HepG2 (cell line): ENCODE measurements around the gene DEGS1. TPM values are rescaled to one million over a fixed set of nuclear protein-coding genes. Genes with fewer than 3 reads are reported as not detected.

Source experiments
- ADNP ChIP-seq: sonication (generic); formaldehyde crosslinking; IDR thresholded peaks from 2 replicates; pipeline ENCODE4 v1.4.0; 2020; ENCODE audit warnings: missing genetic modification reagents
- ARNT ChIP-seq: fragments of 450-650 bp; IDR thresholded peaks from 2 replicates; pipeline ENCODE4 v1.6.1; 2017
- CHD4 ChIP-seq: fragments of 200-600 bp; sonication (generic); IDR thresholded peaks from 2 replicates; pipeline ENCODE4 v1.7.0; 2017; ENCODE audit warnings: mild to moderate bottlenecking, low read length, borderline replicate concordance
- GPN1 ChIP-seq: sonication (generic); formaldehyde crosslinking; IDR thresholded peaks from 2 replicates; pipeline ENCODE4 v1.5.1; 2020; ENCODE audit warnings: missing genetic modification reagents, borderline replicate concordance
- HMGXB3 ChIP-seq: sonication (generic); formaldehyde crosslinking; IDR thresholded peaks from 2 replicates; pipeline ENCODE4 v1.4.0; 2020; ENCODE audit warnings: missing genetic modification reagents, borderline replicate concordance
- HNRNPH1 ChIP-seq: fragments of 200-400 bp; formaldehyde crosslinking; optimal IDR thresholded peaks from 2 replicates; pipeline ENCODE3; 2017; ENCODE audit warnings: mild to moderate bottlenecking, low read depth, low read length
- PHF5A ChIP-seq: IDR thresholded peaks from one replicate; pipeline ENCODE4 v1.6.1; 2018; ENCODE audit warnings: low read depth, missing genetic modification reagents; ENCODE audit not compliant: unreplicated experiment
- POGK ChIP-seq: sonication (generic); formaldehyde crosslinking; conservative IDR thresholded peaks from 2 replicates; pipeline ENCODE4 v1.8.0; 2022; ENCODE audit warnings: mild to moderate bottlenecking, moderate library complexity, missing genetic modification reagents
- PRPF4 ChIP-seq: fragments of 200-400 bp; formaldehyde crosslinking; IDR thresholded peaks from 2 replicates; pipeline ENCODE4 v1.6.1; 2016; ENCODE audit warnings: low read length, low read depth; ENCODE audit not compliant: poor library complexity, severe bottlenecking
- ZIK1 ChIP-seq: sonication (generic); formaldehyde crosslinking; IDR thresholded peaks from 2 replicates; pipeline ENCODE4 v1.5.0; 2020; ENCODE audit warnings: mild to moderate bottlenecking, low read depth, missing genetic modification reagents, borderline replicate concordance
- ZNF138 ChIP-seq: sonication (generic); formaldehyde crosslinking; IDR thresholded peaks from 2 replicates; pipeline ENCODE4 v1.5.0; 2020; ENCODE audit warnings: mild to moderate bottlenecking, low read depth, missing genetic modification reagents
- ZNF275 ChIP-seq: sonication (generic); formaldehyde crosslinking; IDR thresholded peaks from 2 replicates; pipeline ENCODE4 v1.8.0; 2022; ENCODE audit warnings: missing genetic modification reagents, mild to moderate bottlenecking, inconsistent platforms, borderline replicate concordance
- ZNF30 ChIP-seq: sonication (generic); formaldehyde crosslinking; IDR thresholded peaks from 2 replicates; pipeline ENCODE4 v1.5.0; 2020; ENCODE audit warnings: mild to moderate bottlenecking, missing genetic modification reagents
- ZNF343 ChIP-seq: sonication (generic); formaldehyde crosslinking; IDR thresholded peaks from 2 replicates; pipeline ENCODE4 v1.4.0; 2020; ENCODE audit warnings: mild to moderate bottlenecking, missing genetic modification reagents
- ZNF543 ChIP-seq: sonication (generic); formaldehyde crosslinking; IDR thresholded peaks from 2 replicates; pipeline ENCODE4 v1.4.0; 2020; ENCODE audit warnings: mild to moderate bottlenecking, missing genetic modification reagents
- ZNF570 ChIP-seq: sonication (generic); formaldehyde crosslinking; IDR thresholded peaks from 2 replicates; pipeline ENCODE4 v1.4.0; 2020; ENCODE audit warnings: mild to moderate bottlenecking, missing genetic modification reagents, borderline replicate concordance
- ZNF709 ChIP-seq: sonication (generic); formaldehyde crosslinking; IDR thresholded peaks from 2 replicates; pipeline ENCODE4 v1.5.0; 2020; ENCODE audit warnings: mild to moderate bottlenecking, missing genetic modification reagents
- ZNF749 ChIP-seq: sonication (generic); formaldehyde crosslinking; IDR thresholded peaks from 2 replicates; pipeline ENCODE4 v1.8.0; 2022; ENCODE audit warnings: mild to moderate bottlenecking, missing genetic modification reagents, moderate library complexity, borderline replicate concordance
- ZSCAN22 ChIP-seq: sonication (generic); formaldehyde crosslinking; IDR thresholded peaks from 2 replicates; pipeline ENCODE4 v1.4.0; 2020; ENCODE audit warnings: mild to moderate bottlenecking, missing genetic modification reagents
- ZSCAN25 ChIP-seq: sonication (generic); formaldehyde crosslinking; IDR thresholded peaks from 2 replicates; pipeline ENCODE4 v1.8.0; 2022; ENCODE audit warnings: mild to moderate bottlenecking, missing genetic modification reagents
- polyA plus RNA-seq, 8 experiments: library from polyadenylated mRNA; depleted of rRNA in 3 of 8; stranded (reverse) in 7 of 8; unstranded in 1 of 8; fragments of >200 nt; fragmentation: Illumina TruSeq in 4 of 8; extraction: Trizol in 4 of 8; gene quantifications; 2 replicates each; pipeline versions ENCODE4 v1.2.1 to v1.2.3, GENCODE V29; 2011 to 2016; ENCODE audit warnings: low read depth in 4 of 8, missing spikeins in 1 of 8, mixed read lengths in 1 of 8; ENCODE audit not compliant: insufficient read depth in 1 of 8
- total RNA-seq, 5 experiments: library from RNA; depleted of rRNA; stranded (reverse); fragments of >200 nt; fragmentation: Illumina TruSeq; extraction: Trizol; gene quantifications; 2 replicates each; pipeline ENCODE4 v1.2.3, GENCODE V29; 2016; ENCODE audit warnings: low read depth in 1 of 5
- TF ChIP-seq, protein P1 (sequence below): sonication (generic); formaldehyde crosslinking; IDR thresholded peaks from 2 replicates; pipeline ENCODE4 v1.4.0; 2020; ENCODE audit warnings: missing genetic modification reagents
- TF ChIP-seq, protein P2 (sequence below): IDR thresholded peaks from 2 replicates; pipeline ENCODE4 v1.6.1; 2016

DEGS1 gene
- total and polyA plus RNA-seq, 2 of the 13 experiments (the other 11 are each of a cell fraction or from before 2014, with no cell fraction given), result 18.1 to 35.9 TPM

DNA sequence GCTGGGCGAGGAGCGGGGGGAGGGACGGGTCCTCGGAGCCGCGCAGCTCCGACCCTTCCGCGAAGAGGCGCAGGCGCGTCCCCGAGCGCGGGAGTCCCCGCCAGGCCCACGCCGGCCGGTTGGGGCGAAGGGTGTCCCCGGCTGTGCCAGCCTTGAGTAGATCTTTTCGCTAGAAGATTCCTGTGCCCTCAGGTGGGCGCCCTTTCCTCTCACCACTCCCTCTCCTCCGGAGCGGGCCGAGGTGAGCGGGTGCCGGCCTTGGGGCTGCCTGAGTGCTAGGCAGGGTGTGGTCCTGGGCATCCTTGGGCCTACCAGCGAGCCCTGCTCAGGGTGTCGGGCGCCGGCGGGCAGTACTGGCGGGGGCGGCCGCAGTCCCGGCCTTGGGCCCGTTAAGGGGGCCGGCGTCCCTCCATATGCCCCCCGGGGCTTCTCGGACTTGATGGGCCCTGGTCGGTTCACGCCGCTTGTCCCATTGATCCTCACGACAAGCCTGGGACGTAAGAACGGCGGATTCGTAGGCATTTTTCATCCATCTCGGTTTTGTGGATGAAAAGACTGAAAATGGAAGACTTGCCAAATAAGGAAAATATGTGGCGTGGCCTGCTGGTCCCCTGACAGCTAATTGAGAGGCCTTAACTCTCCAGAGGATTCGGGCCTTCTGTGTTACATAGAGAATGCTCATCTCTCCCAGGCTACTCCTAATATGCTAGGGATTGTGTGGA lies 712 bp downstream of the DEGS1 start (continued):
- TF ChIP-seq ZNF30 (no peak), HMGXB3 (CRISPR knock-in tag) (no peak), ADNP (CRISPR knock-in tag) (no peak), CHD4 (no peak), ZNF138 (CRISPR knock-in tag) (no peak), ZNF543 (no peak), ZSCAN25 (CRISPR knock-in tag) (no peak), PRPF4 (no peak), ARNT (no peak), ZSCAN22 (CRISPR knock-in tag) (0 out of 2 replicates have a peak, but pooled peaks have one; percentile 5), POGK (CRISPR knock-in tag) (peak; percentile 65; the same call in 1 of the 2 replicates), ZNF275 (CRISPR knock-in tag) (0 out of 2 replicates have a peak, but pooled peaks have one; percentile 33), GPN1 (CRISPR knock-in tag) (no peak), ZIK1 (no peak), HNRNPH1 (no peak), ZNF709 (CRISPR knock-in tag) (no peak), PHF5A (CRISPR knock-in tag) (no peak), ZNF749 (no peak), ZNF570 (no peak), ZNF343 (CRISPR knock-in tag) (no peak)
- TF ChIP-seq, protein P1, sequence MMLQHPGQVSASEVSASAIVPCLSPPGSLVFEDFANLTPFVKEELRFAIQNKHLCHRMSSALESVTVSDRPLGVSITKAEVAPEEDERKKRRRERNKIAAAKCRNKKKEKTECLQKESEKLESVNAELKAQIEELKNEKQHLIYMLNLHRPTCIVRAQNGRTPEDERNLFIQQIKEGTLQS, result no peak
- TF ChIP-seq, protein P2, sequence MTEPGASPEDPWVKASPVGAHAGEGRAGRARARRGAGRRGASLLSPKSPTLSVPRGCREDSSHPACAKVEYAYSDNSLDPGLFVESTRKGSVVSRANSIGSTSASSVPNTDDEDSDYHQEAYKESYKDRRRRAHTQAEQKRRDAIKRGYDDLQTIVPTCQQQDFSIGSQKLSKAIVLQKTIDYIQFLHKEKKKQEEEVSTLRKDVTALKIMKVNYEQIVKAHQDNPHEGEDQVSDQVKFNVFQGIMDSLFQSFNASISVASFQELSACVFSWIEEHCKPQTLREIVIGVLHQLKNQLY (CRISPR knock-in tag), result 0 out of 2 replicates have a peak, but pooled peaks have one; percentile 14
